DMS79 (cell line): ENCODE data around the gene SEMA3F.
A peak's percentile ranks its signal among the peaks of the same experiment; 100 is the strongest.

Experiments
- DNase-seq: peaks from one replicate; lab custom pipeline; 2025; lab: John Stamatoyannopoulos, UW

SEMA3F gene

DNA sequence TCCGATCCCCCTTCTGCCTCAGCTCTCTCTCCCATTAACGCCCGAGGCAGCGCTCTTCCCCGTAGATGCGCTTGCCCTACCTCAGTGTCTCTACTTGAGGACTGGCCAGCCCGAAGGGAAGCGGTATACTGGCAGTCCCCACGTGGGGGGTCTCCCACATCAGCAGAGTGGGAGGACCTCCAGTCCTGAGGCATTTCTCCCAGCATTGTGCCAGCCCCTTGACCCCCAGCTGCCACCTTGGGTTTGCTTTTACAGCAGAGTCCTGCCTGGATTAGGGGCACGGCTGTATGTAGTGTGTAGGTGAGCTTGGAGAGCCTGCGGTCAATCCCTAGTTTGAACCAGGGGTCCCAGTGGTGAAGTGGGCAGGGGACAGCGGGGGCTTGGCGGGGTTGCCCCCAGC is 767 bp downstream of the SEMA3F start:
- no peak for DNase-seq

DNA sequence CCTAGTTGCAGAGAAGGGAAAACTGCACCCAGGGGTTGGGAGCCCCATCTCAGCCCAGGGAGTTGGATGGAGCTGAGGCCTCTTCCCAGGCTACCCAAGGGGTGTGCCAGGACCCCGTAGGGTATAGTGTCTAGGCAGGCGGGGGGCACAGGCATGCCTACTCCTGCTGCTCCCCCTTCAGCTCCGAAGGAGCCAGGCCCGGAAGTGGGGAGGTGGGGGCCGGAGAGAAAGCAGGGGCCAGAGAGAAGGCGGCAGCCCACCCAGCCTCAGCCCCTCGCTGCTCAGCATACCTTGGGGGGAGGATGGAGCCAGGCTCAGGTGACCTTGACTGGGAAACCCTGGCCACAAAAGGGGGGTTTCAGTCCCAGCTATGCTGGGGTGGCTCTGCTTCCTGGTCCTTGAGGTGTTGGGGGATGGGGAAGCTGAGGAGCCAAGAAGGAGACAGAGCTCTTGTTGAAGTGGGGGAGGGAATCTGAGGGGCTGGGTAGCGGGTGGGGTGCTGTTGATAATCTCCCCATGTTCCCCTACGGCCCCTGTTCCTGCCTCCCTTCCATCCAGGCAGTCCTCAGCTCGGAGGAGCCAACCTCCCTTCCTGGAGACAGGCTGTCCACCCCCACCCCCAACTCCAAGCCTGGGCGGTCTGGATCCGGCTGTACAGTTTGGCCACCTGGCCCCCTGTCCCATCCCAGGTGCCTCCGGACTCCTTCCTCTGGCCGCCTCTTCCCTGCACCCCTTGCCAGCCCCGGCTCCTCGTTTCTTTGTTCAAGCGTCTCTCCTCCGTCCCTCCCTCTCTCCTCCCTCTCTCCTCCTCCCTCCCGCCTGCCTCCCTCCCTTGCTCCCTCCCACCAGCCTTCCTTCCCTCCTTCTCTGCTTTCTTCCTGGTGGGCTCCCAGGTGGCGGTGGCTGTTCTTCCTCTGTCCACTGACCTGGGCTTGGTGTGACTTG is 1.7 kb downstream of the SEMA3F start:
- no peak for DNase-seq

DNA sequence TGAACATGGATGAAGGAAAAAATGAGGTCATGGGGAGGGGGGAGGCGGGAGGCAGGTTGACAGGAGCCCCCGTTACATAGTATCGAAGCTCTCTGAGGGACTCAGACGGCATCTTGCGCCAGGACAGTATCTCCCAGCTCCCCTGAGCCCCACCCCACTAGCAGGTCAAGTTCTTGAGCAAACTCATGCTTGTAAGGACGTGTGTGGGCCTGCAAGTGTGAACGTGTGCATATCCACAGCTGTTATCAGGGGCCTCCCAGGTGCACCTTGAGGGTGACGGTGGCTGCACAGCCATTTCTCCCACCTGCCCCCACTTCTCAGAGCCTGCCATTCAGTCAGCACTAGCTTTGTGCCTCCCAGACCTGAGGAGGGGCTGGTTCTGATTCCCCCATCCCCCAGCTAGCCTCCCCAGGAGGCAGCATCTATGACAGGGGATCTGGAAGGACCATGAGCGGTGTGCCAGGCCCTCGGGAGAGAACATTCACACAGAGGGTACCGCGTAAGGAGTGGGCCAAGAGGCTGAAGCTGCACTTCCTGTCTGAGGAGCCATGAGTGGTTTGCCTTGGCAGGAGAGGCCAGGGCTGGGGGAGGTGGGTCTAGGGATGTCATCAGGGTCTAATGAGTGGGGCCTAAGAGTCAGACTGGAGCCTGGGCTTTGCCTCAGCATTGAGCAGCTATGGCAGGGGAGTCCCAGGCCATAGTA is 2.9 kb downstream of the SEMA3F start:
- DNase-seq: peak; percentile 75

DNA sequence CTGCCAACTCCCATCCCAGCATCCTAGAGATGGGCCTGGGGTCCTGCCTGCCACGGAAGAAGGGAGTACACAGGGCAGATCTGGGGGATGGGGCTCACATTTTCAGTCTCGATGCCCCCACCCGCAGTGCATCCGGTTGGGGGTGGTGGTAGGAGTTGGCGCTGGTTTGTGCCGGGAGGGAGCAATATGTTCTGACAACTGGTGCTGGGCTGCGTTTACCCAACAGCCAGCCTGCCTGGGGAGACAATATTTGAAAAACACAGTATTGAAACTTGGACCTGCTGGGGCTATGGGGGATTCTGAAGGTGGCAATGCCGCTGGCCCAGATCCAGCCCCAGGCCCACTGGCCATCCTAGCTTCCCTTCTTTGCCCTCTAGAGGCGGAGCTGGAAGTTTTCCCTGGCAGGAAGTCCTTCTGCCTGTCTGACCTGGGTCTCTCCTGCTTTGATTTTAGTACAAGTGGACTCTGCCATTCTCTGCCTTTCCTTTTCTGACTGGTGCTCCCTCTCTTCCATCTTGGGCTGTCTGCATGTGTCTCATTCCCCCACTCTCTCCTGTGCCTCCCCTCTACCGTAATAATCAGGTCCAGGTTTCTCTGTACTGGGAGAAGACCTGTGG is 3.5 kb downstream of the SEMA3F start:
- DNase-seq: no peak

DNA sequence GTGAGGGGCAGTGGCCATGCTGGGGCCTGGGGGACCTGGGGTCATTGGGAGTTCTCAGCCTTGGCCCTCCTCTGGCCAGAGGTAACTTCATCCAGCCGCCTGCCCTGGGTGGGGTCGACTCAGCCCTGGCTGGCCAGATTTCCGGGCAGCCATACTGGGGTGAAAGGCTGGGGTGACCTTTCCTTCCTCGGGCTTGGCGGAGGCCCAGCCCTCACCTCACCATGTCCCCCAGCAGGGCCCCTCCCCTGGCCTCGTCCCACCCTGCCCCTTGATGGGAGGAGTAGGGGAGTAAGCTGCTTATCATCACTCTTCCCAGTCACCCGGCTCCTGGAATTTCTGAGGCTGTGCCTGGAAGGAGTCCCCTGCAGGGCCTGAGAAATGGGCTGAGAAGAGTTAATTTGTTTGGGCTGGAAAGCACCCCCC is 5.4 kb downstream of the SEMA3F start:
- no peak for DNase-seq

DNA sequence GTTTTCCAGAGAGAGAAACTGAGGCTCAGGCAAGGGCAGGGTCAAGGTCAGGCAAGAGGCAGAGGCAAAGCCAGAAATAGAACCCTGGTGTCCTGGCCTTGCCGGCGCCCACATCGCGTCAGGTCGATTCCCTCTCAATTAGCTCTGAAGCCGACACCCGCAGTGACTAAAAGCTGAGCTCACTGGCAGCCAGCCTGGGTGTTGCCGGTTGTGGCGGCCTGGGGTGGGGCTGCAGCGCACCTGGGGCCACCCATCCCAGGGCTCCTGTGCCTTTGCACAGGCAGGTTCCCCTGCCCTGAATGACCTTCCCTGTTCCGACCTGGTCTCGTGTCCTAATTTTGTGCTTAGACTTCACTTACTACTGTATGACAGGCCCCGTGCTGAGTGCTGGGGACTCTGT is 6.2 kb downstream of the SEMA3F start:
- DNase-seq: no peak

DNA sequence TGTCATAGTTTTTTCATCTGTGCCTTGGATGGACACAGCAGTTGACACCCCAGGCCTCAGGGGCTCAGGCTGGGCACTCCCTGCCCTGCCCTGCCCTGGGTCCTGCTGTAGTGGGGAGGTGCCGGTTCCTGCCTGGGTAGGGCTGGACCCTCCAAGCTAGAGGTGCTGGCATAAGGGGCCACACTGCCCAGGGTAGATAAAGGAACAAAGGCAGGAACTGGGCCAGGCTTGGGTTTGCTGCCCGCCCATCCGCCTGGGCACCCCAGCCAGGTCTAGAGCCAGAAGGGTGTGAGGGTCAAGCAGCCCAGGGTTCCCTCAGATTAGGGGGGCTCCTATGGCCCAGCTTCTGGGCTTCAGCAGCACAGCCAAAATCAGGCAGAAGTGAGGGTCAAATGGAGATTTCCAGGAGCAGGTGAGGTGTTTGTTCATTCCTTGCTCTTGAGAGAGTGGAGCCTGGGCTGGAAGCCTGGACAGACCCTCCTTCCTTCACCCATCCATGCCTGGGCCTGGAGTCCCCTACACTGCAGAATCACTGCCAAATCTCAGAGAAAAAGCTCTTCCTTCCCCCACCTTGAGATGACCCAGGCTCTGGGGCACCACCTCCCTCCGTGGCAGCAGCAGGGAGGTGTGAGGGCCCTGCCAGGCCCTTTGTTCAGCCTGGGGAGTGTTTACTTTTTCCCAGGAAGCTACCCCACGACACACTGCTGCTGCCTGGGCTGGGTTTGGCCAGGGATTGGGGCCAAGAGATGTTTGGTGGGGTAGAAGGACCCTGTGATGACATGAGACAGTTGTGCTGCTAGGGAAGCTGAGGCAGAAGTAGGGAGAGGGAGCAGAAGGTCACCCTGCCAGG is 7.1 kb downstream of the SEMA3F start:
- DNase-seq: no peak

DNA sequence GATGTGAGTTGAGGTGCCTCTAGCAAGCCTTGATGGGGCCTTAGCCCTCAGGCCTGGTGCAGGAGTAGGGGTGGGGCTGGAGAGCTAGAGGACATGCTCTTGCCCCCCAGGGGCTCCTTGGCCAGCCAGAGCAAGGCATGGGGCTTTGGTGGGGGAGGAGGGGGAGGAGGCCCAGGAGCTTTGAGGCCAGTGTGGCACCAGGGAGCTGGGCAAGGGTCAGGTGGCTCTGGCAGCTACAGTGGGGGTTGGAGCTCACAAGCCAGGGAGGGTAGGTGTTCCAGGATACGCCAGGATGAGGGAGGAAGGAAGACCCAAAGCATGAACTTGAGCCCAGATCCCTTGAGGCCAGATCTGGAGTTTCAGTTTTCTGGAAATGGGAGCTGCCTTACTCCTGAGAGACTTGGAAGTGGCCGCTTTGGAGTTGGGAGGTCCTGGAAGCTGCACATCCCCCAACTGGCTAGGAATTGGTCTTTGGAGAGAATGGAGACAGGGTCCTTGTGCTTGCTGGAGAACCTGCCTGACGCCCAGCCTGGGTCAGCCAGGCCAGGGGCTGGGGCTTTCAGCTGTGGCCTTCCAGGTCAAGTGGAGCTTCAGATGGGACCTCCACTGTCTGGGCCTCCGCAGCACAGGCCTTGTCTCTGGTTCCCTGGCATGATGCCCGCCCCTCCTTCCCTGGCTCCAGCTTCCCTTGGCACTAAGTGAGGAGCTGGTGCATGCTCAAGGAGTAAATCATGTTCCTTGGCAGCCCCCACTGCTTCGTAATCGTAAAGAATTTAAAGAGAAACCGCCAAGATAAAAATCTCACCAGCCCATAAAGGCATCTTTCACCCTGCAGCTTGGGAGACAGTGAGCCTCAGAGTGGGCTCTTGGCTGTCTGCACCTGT is 8.7 kb downstream of the SEMA3F start:
- DNase-seq: peak; percentile 54

DNA sequence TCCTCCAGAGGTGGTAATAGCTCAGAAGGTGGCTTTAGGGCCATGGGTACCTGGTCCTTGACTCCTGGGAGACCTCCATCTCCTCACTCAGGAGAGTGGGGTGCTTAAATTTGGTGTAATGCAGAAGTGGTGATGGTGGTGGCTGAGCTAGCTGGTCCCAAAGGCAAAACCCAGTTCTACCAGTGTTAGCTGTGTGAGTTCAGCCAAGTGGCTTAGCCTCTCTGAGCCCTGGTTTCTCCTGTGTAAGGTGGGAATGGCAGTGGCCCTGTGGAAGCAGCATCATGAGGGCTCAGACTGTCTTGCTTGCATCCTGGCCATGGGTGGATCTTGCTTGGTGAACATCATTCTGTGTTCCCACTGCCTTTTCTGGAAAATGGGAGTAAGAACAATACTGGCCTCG is 9.4 kb downstream of the SEMA3F start:
- DNase-seq: no peak

DNA sequence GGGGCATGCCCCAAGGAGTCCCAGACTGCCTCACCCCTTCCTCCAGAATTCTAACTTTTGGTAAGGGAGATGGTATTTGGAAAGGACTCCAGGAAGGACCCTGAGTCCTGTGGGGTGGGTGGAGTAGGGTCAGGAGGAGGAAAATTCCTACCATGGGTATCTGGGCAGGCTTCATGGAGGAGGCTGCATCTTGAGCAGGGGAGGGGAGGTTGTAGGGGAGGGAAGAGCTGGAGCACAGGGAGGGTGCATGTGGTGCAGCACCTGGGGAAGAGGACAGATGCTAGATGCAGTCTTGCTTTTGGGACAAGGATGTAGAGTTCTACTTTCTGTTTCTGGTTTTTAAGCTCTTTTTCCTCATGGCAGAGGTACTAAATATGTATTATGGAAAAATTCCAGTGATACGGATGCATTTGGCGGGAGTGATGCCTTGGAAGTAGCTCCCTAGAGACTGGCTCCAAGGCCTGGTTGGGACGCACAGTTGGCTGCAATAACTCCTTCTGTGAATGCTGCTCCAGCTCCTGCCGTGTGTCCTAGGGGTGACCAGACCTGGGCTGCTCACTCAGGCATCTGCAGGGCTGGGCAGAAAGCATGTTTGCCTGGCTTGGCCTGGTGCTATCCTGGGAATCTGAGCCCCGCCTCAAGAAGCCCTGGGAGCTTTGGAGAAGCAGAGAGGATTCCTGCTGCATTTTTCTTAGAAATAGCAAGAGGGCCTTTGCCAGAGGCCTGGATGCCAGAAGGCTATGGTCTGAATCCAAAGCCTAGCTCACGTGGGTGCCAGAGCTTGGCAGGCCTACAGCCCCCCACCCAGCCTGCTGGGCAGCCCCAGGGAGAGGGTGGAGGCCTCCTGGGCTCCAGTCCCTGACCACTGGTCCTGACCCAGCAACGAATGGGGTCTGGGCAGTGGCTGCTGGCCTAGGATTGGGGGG is 10.1 kb downstream of the SEMA3F start:
- no peak for DNase-seq

DNA sequence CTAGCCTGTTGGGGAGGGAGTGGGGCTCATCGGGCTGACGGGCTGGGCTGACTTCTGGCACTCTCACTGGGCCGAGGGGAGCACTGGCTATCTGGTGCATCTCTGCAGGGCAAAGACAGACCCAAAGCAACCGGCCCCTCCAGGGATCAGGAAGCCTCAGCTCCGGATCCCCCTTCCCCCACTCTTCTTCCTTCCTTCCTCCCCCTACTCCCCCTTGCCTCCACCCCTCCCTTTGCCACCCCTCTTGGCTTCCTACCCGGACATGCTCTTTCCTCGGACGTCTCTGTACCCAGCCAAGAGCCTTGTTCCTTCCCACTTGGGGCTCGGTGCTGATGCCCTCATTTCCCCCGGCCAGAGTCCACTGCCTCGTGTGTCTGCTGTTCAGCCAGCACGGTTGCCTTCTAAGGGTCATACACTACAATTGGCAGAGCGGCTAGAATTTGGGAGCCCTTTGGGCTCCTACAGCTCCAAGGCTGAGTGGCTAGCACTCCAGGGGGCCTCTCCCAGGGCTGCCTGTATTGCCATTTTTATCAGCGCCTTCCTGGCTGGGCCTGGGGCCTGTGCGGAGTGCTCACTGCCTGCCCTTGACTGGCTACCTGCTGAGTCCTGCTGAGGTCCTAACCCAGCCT is 10.9 kb downstream of the SEMA3F start:
- no peak for DNase-seq

DNA sequence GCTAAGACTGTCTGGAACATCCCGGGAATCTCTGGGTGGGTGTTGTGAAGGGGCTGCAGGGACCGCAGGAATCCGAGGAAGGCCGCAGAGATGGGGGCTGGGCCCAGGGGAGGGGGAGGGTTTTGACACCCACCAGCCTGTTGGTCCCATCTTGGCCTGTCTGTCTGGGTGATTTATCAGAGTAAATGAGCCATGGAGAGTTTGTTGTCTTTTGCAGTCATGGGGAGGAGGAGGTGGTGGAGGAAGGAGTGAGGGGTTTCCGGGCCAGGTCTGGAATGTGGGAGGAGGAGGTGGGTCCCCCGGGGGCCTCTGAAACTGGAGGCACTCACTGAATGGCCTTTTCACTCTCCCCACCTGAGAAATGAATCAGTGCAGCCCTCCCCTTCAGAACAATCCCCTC is 11.5 kb downstream of the SEMA3F start:
- no peak for DNase-seq

DNA sequence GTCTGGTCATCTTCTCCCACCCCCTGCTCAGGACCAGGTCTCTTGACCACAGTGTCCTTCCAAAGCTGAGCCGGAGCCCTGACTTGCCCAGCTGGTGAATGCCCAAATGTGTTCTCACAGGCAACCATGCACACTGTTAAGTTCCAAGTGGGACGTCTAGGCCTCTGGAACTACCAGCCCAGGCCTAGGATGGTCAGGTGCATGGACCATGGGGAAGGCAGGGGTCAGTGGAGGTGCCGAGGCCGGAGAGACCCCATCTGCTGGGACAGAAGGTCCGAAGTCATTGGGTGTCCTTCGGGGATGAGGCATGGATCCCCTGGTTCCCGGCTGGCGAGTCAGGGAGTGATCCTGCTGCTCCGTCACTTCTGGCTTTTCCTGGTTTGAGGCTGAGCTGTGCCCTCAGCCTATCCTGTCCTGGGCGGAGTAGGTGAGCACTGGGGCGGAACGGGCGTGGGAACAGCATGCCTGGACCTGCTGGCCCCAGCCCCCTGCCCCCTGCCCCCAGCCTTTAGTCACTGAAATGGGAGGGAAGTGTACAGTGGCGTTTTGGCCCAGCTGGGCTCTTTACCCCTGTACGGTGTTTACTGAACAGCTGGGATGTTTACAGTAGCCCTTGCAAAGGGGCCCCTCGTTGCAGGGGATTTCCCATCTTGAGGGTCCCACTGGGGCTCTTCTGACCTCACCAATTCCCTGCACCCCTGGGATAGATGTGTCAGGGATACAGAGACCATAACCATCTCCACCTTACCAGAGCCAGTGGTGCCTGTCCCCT is 12.1 kb downstream of the SEMA3F start:
- no peak for DNase-seq

DNA sequence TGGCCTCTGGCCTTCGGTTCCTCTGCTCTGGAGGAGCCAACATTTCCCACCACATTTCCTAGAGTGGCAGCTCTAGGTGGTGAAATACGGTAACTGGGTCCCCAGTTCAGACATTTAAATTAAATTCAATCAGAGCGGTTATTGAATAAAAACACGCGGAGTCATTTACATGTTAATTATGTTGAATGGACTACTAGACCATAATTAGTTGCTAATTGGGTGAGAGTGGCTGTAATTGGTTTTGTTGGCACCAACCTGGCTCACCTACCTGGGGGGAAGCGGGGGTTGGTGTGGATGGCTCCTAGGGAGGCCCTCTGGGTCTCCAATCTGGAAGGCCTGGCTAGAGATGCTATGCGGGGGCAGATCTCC is 12.7 kb downstream of the SEMA3F start:
- no peak for DNase-seq

DNA sequence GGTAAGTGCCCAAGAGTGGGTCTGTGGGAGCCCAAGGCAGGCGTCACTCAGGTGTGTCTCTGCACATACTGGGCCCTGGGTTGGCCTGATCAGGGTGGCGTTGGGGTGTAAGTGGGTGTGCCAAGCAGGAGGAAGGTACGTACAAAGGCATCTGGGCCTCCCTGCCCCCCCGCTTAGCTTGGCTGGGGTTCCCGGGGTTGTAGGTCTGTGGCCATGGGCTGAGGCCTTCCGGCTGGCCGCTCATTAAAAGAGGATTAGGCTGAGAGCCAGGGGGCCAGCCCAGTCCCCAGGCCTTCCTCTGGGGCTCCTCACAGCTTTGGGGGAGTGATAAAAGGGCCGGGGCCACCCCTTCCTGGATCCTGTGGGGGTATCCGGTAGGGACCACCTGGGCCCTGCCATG is 13.3 kb downstream of the SEMA3F start:
- DNase-seq: no peak

DNA sequence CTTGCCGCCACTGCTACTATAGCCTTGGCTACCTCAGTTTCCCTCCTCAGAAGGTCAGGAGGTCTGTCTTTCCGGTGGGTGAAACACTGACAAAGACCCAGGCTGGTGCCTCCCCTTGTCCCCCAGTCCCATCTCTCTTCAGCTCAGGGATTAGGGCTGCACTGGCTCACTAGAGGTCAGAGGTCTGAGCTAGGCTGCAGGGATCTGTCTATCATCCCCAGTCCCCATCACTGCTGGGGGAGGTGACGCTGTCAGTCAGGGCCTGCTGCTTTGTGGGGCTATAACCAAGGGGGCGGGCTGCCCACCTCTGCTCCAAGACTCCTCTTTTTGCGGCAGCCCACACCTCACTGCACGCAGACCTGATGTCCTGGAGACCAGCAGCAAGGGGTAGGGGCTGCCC is 13.7 kb downstream of the SEMA3F start:
- DNase-seq: no peak

DNA sequence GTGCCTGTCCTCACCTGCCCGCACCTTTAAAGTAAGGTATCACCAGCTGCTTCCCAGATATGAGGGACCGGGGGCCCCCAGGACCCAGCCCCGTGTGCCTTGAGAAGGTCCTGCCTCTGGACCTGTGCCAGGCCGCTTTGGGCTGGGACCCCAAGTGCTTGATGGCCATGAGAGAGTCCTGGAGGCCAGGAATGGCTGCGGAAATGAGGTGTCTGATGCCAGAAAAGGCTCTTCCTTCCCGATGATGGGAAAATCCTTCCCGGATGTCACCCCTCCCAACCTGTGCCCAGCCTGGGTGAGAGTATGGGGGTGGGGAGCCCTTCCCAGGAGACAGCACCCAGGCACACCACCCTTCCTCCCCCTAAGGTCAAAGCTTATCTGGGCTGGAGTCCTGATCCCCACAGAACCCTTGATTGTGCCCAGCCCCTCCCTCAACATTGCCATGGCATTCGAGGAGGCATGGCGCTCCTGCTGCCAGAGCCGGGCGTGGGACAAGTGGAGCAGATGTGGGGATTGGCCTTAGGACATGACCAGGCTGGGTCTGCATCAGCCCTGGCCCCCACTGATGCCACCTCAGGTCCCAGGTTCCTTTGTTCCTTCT is 14.2 kb downstream of the SEMA3F start:
- DNase-seq: no peak

DNA sequence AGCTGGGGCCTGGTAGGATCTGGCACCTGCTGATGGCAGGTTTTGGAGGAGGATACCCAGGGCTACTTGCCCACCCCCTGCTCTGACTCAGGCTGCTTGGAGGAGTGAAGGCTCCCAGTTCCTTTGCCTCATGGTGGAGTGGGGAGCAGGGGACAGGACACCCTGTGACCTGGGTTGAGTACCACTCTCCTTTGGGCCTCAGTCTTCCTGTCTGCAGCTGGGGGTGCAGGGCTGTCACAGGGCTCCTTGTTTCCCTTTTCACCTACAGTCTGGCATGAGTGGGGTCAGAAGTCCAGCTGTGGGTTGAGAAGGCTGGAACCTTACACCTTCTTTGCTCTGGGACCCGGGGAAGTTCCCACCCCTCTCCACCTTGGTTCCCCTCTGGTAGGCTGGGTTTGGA is 14.7 kb downstream of the SEMA3F start:
- no peak for DNase-seq
